IPS-18c (cell line): Measurements from ENCODE around the gene TCHP.

ENCODE experiments used
- H3K4me3 ChIP-seq: 2 replicates; pipeline ENCODE4 v1.7.0; 2013; ENCODE audit warnings: low read depth, mild to moderate bottlenecking, low read length, moderate library complexity; ENCODE audit not compliant: insufficient read depth
- H3K9me3 ChIP-seq: one replicate; pipeline ENCODE4 v1.6.1; 2013; ENCODE audit warnings: mild to moderate bottlenecking, low read length, moderate library complexity; ENCODE audit not compliant: control insufficient read depth, insufficient read depth

The TCHP gene

DNA sequence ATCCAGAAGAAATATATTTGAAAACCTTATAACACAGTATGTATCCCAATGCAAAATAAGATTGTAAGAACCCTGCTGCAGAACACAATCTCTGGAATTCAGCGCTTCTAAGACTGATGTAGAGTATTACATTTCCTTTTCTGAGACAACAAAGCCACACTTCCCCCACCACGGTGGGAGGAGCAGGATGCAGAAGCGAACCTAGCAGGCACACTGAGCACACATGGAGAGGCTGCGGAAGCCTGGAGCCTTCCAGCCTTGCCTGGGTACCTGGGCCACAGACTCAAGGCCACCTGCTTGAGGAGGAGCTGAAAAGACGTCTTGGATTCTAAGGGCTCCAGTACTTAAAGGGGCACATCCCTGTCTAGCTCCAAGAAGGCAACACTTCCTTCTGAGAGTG is 46.4 kb downstream of the TCHP start:
- H3K9me3 ChIP-seq, result no peaks in the 10 kb centered on the region

GRCh38 chr12:109946913-109947312 is 46.8 kb downstream of the TCHP start:
- no peak overlapping the region for H3K4me3 ChIP-seq

More for the DNA sequence above, 46.4 kb downstream of the TCHP start:
- no peak overlapping the region for H3K4me3 ChIP-seq

GRCh38 chr12:109947521-109947920 is 47.4 kb downstream of the TCHP start:
- no peaks in the 10 kb centered on the region for H3K9me3 ChIP-seq
- no peak overlapping the region for H3K4me3 ChIP-seq

More at GRCh38 chr12:109946913-109947312, 46.8 kb downstream of the TCHP start:
- H3K9me3 ChIP-seq, result no peaks in the 10 kb centered on the region

DNA sequence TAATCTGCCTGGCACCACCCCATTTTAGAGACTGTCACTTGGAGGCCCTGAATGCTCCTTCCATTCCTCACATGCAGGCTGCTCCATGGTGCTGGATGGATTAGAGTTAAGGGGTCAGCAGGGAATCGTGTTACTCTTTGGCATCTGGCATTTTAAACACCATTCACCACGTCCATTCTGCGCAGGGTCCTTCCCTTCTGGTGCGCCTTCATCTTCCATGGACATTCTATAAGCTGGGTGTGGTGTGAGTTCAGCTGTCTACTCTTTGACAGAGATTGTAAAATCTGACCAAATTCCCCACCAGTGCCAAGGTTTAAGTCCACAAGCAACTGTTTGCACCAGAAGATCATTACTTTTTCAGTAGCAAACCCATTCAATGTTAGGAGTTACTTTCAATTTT is 48.3 kb downstream of the TCHP start:
- no peak overlapping the region for H3K4me3 ChIP-seq
- H3K9me3 ChIP-seq, result no peaks in the 10 kb centered on the region

- H3K9me3 ChIP-seq, result no peaks in the 10 kb centered on the region
- H3K4me3 ChIP-seq, result no peak overlapping the region
Observed at GRCh38 chr12:109949089-109949488, 49.0 kb downstream of the TCHP start.

DNA sequence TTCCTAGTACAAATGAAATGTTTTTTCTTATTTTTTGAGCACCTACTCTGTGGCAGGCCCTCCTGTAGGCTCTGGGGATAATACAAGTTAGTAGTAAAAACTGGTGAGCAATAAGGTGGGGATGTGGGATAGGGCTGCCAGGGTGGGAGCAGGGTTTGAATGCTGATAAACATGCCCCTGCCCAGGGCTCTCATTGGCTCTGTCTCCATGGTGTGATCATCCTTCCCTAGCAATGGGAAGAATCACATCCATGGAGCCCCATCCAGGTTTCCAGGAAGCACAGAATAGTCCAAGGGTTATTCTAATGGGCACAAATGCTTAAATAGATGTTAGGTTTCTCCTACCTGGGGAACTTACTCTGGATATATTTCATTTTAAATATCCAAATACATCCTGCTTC is 50.6 kb downstream of the TCHP start:
- no peak overlapping the region for H3K4me3 ChIP-seq

DNA sequence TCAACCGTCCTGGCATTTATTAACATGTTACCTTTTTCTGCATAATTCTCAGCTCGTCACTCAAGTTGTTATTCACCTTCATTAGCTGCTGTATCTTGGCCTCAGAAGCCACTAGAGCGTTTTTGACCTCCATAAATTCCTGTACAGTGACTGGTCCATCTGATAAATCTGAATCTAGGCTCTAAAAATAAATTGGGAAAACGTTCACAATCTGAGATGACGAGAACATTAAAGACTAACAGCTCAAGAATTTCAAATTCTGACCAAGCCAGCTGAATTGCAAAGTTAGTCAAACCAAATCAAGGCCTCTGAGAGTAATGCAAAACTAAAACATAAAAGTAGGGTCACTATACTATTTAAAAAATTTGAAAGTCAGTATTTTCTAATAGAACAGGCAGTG is 51.1 kb downstream of the TCHP start:
- H3K4me3 ChIP-seq, result no peak overlapping the region
- H3K9me3 ChIP-seq, result no peaks in the 10 kb centered on the region

More for the DNA sequence above, 50.6 kb downstream of the TCHP start:
- no peaks in the 10 kb centered on the region for H3K9me3 ChIP-seq

GRCh38 chr12:109951751-109952150 is 51.7 kb downstream of the TCHP start:
- Histone ChIP-seq H3K4me3 (no peak overlapping the region), H3K9me3 (no peaks in the 10 kb centered on the region)

GRCh38 chr12:109952160-109952858 is 52.2 kb downstream of the TCHP start:
- no peaks in the 10 kb centered on the region for H3K9me3 ChIP-seq

GRCh38 chr12:109952873-109953272 is 52.8 kb downstream of the TCHP start:
- Histone ChIP-seq H3K4me3 (no peak overlapping the region), H3K9me3 (no peaks in the 10 kb centered on the region)

More at GRCh38 chr12:109952160-109952858, 52.2 kb downstream of the TCHP start:
- H3K4me3 ChIP-seq, result no peak overlapping the region

DNA sequence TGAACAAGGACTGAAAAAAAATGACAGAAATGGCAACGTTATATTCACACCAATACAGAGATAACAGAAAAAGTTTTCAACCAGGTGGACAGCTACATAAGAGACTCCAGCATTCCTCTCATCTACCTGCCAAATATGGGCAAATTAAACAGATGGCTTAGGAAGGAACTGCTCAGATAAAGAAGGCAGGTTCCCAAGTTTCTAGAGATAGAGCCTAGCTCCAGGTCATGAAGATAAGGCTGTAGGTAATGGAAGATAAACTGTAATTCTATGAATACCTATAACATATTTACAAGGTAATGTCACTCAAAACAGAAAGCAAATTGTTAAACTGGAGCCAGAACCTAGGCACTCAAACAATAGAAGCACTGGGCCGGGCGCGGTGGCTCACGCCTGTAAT is 53.6 kb downstream of the TCHP start:
- no peak overlapping the region for H3K4me3 ChIP-seq
- H3K9me3 ChIP-seq, result no peaks in the 10 kb centered on the region

DNA sequence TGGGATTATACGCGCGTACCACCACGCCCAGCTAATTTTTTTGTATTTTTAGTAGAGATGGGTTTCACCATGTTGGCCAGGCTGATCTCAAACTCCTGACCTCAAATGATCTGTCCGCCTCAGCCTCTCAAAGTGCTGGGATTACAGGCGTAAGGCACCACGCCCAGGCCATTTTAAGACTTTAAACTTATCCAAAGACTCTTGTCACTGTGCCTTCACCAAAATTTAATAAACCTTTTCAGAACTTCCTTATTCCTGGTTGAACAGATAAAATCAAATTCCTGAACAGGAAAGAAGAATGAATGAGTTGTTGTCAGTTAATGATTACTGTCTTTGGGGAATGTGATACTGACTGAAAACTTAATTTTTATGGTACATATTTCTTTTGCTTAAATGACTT is 58.3 kb downstream of the TCHP start:
- Histone ChIP-seq H3K9me3 (no peaks in the 10 kb centered on the region), H3K4me3 (no peak overlapping the region)

- no peak overlapping the region for H3K4me3 ChIP-seq
- H3K9me3 ChIP-seq, result no peaks in the 10 kb centered on the region
Observed at GRCh38 chr12:109959411-109960093, 59.5 kb downstream of the TCHP start.

DNA sequence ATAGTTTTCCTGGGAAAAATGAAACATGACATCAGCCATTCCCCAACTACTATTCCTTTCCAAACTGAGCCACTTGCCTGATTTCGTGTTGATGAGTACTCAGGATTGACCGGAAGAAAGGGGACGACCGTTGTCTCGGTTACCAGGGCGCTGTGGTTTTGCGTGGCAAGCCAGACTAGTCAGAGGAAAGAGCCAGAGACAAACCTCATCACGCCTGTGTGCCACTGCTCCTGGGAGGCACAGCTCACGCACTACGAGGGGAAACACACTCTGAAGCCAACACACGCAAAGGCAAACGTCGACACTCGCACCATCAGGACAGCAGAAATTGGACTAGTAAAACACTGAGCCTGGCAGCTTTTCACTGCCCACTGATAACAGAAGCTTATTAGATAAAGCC is 61.1 kb downstream of the TCHP start:
- Histone ChIP-seq H3K9me3 (no peaks in the 10 kb centered on the region), H3K4me3 (no peak overlapping the region)

DNA sequence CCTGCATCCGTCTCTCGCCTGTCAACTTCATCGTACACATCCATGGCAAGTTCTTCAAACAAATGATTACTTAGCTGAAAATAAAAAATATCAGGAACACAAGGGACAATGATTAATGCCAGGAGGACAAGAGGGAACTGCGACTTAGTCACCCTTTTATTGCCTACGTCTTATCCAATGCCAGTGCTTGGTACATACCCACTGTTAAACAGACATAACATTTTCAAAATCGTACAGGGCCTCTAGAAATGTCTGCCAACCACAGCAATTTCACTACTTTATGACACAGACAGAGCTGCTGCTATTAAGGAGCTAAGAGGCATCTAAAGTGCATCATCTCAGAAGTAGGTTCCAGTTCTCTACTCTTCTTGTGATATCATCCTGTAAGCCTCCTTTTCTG is 61.5 kb downstream of the TCHP start:
- no peak overlapping the region for H3K4me3 ChIP-seq
- no peaks in the 10 kb centered on the region for H3K9me3 ChIP-seq

DNA sequence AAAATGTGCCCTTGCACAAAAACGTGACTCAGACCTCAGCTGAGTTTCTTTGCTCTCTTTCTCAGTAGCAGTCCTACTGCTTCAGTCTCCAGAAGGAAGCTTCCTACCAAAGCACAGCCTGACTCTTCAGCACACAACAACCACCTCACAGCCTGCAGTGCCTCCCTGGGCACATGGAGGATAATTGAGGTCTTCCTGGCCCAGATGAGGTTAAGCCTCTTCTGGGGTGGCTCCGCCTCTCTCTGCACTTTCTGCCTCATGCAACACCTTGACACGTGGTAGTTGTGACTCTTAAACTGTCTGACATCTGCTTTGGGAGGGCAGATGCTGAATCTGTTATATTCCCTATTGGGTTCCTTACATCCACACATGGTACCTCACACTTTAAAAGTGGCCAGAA is 62.3 kb downstream of the TCHP start:
- H3K9me3 ChIP-seq, result no peaks in the 10 kb centered on the region

GRCh38 chr12:109963330-109963729 is 63.3 kb downstream of the TCHP start:
- no peak overlapping the region for H3K4me3 ChIP-seq
- H3K9me3 ChIP-seq, result no peaks in the 10 kb centered on the region

More for the DNA sequence above, 62.3 kb downstream of the TCHP start:
- no peak overlapping the region for H3K4me3 ChIP-seq

GRCh38 chr12:109963743-109964429 is 63.8 kb downstream of the TCHP start:
- H3K4me3 ChIP-seq, result no peak overlapping the region
- no peaks in the 10 kb centered on the region for H3K9me3 ChIP-seq
